ENCODE results near the gene MMP13.
"Not testable (repeated sequence)": the region's sequence is repeated elsewhere in the genome, so short reads cannot be mapped to it uniquely, and the experiment has no call there.

MMP13 gene

GRCh38 chr11:102935514-102935913 lies 20.0 kb downstream of the MMP13 start:
- no peak for DNase-seq

- no peak for DNase-seq
Observed at GRCh38 chr11:102934735-102935134, 20.8 kb downstream of the MMP13 start.

GRCh38 chr11:102933627-102934026 lies 21.9 kb downstream of the MMP13 start:
- DNase-seq: no peak

GRCh38 chr11:102932678-102933077 lies 22.9 kb downstream of the MMP13 start:
- DNase-seq: no peak

- no peak for DNase-seq
Observed at GRCh38 chr11:102930451-102930850, 25.1 kb downstream of the MMP13 start.

- no peak for DNase-seq
Observed at GRCh38 chr11:102929972-102930371, 25.6 kb downstream of the MMP13 start.

- DNase-seq: no peak
Observed at GRCh38 chr11:102929166-102929565, 26.4 kb downstream of the MMP13 start.

- no peak for DNase-seq
Observed at GRCh38 chr11:102928247-102928646, 27.3 kb downstream of the MMP13 start.

GRCh38 chr11:102927624-102927990 lies 27.9 kb downstream of the MMP13 start:
- DNase-seq: no peak

GRCh38 chr11:102926961-102927623 lies 28.4 kb downstream of the MMP13 start:
- DNase-seq: no peak

- DNase-seq: no peak
Observed at GRCh38 chr11:102926517-102926916, 29.0 kb downstream of the MMP13 start.

GRCh38 chr11:102925988-102926387 lies 29.5 kb downstream of the MMP13 start:
- no peak for DNase-seq

GRCh38 chr11:102924851-102925380 lies 30.6 kb downstream of the MMP13 start:
- peak; percentile 9 to 31 for DNase-seq

GRCh38 chr11:102921587-102922220 lies 33.8 kb downstream of the MMP13 start:
- DNase-seq: no peak

GRCh38 chr11:102920118-102920684 lies 35.3 kb downstream of the MMP13 start:
- DNase-seq: peak in 1 of 2 donors; percentile 20

GRCh38 chr11:102915044-102915375 lies 40.5 kb downstream of the MMP13 start:
- DNase-seq: no peak

GRCh38 chr11:102914238-102915043 lies 41.1 kb downstream of the MMP13 start:
- no peak for DNase-seq

- DNase-seq: no peak
Observed at GRCh38 chr11:102912482-102912830, 43.1 kb downstream of the MMP13 start.

- no peak for DNase-seq
Observed at GRCh38 chr11:102911758-102912481, 43.6 kb downstream of the MMP13 start.

- DNase-seq: not testable (repeated sequence)
Observed at GRCh38 chr11:102905848-102906247, 49.7 kb downstream of the MMP13 start.

GRCh38 chr11:102903895-102904294 lies 51.6 kb downstream of the MMP13 start:
- DNase-seq: not testable (repeated sequence)

GRCh38 chr11:102900346-102900745 lies 55.2 kb downstream of the MMP13 start:
- no peak for DNase-seq
